ENCODE results near the gene ATP4B.
"Not testable (repeated sequence)": the region's sequence is repeated elsewhere in the genome, so short reads cannot be mapped to it uniquely, and the experiment has no call there.

Gene ATP4B

DNA sequence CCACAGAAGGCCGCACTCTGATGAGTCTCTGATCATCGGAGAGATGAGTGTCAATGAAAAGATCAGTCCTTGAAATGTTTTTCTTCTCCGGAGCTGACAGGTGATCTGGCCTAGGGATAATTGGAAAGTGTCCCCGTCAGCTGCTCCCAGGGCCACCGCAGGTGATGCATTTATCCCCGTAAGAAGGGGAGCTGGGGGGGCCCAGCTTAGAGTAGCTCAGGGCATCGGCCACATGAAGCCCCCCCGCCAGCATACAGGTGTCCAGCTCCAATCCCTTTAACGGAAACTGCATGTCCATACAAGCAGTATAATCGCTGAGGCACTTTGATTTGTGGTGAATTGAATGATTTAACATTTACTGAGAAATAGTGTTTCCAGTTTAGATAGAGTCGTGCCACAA is 27.7 kb downstream of the ATP4B start:
- DNase-seq (ENCODE audit: low read depth): no peak
- TF ChIP-seq, protein P1, sequence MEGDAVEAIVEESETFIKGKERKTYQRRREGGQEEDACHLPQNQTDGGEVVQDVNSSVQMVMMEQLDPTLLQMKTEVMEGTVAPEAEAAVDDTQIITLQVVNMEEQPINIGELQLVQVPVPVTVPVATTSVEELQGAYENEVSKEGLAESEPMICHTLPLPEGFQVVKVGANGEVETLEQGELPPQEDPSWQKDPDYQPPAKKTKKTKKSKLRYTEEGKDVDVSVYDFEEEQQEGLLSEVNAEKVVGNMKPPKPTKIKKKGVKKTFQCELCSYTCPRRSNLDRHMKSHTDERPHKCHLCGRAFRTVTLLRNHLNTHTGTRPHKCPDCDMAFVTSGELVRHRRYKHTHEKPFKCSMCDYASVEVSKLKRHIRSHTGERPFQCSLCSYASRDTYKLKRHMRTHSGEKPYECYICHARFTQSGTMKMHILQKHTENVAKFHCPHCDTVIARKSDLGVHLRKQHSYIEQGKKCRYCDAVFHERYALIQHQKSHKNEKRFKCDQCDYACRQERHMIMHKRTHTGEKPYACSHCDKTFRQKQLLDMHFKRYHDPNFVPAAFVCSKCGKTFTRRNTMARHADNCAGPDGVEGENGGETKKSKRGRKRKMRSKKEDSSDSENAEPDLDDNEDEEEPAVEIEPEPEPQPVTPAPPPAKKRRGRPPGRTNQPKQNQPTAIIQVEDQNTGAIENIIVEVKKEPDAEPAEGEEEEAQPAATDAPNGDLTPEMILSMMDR (IDR thresholded peaks at IDR 0.05; ENCODE audit: low read length, missing control alignments): no peak
- H3K4me3 ChIP-seq (replicated peaks; ENCODE audit: low read depth, low read length): no peak overlapping the region

DNA sequence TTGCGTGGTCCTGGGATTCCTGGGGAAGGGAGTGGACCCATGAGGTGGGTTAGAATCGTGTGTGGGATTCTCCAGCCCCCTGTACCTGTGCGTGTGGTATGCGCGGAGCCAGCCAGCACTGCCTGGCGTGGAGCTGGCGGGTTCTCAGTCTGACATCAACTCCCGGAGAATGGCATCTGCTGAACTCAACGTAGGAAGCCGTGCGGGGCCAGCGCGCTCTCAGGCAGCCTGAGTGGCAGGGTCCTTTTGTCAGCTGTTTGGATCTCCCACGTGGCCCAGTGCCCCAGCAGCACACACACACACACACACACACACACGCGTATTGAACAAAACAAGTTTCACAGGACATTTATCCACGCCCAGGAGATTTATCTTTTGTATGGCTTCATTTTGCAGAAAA is 28.1 kb downstream of the ATP4B start:
- no peak for DNase-seq (ENCODE audit: low read depth)
- no peak overlapping the region for H3K4me3 ChIP-seq (replicated peaks; ENCODE audit: low read depth, low read length)
- TF ChIP-seq, protein P1 (IDR thresholded peaks at IDR 0.05; ENCODE audit: low read length, missing control alignments): no peak

DNA sequence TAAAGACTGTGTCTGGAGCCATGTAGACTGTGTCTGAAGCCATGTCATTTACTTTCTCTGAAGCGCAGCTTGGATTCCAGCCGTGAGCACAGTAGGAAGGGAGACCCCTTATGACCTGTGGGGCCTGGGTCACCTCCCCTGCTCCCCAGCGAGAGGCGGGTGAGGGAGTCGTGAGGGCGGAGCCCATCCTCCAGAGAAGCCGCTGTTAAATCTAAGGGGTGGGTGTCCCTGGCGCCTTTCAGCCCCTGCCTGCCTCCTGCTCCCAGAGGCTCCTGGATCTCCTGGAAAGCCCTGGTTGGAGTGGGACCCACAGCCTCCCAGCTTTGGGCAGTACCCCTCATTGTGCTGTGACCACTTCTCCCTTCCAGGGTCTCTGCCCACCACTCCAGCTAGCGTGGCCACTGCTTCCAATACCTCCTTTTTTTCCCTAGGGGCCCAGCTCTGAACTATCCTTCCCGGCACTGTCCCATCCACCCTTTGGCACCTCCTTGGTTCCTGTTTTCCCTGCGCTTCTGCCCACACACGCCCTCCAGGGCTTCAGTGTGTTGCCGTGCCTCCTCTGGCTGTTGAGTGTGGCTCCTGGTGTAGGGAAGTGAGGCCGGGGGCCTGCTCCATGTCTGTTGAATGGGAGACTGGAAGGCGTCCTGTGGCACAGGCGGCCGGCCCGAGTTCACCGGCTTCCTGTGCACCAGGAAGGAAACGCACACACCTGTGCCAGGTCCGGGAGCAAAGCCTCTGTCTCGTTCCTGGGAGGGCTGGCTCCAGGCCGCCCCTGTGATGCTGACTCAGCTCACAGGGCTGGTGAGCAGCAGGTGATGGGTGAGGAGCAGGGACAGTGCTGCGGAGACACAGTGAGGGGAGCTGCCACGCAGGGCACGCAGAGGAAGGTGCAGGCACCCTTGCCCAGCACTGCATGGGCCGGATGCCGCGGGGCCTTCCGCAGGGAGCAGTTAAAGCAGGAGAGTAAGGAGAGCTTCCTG is 29.4 kb downstream of the ATP4B start:
- no peak for DNase-seq (ENCODE audit: low read depth)
- TF ChIP-seq, protein P1 (IDR thresholded peaks at IDR 0.05; ENCODE audit: low read length, missing control alignments): no peak
- no peak overlapping the region for H3K4me3 ChIP-seq (replicated peaks; ENCODE audit: low read depth, low read length)

DNA sequence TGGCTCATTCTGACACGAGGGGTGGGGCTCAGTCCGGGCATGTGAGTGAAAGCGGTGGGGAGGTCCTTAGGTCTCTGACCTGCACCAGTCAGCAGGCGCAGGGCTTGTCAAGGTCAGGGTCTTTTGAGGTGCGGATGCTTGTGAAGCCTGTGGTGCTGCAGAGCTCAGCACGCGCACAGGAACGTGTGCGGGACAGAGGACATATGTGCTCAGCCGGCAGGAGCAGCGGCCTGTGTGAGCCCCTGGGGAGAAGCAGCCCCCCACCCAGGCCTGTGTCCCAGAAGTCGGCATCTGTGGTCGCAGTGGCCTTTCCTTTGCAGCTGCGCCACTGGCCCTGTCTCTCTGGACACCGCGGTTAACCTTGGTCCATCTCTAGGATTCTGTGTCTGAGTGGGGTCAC is 30.9 kb downstream of the ATP4B start:
- DNase-seq (ENCODE audit: low read depth): no peak
- H3K4me3 ChIP-seq (replicated peaks; ENCODE audit: low read depth, low read length): no peak overlapping the region
- TF ChIP-seq, protein P1 (IDR thresholded peaks at IDR 0.05; ENCODE audit: low read length, missing control alignments): no peak

DNA sequence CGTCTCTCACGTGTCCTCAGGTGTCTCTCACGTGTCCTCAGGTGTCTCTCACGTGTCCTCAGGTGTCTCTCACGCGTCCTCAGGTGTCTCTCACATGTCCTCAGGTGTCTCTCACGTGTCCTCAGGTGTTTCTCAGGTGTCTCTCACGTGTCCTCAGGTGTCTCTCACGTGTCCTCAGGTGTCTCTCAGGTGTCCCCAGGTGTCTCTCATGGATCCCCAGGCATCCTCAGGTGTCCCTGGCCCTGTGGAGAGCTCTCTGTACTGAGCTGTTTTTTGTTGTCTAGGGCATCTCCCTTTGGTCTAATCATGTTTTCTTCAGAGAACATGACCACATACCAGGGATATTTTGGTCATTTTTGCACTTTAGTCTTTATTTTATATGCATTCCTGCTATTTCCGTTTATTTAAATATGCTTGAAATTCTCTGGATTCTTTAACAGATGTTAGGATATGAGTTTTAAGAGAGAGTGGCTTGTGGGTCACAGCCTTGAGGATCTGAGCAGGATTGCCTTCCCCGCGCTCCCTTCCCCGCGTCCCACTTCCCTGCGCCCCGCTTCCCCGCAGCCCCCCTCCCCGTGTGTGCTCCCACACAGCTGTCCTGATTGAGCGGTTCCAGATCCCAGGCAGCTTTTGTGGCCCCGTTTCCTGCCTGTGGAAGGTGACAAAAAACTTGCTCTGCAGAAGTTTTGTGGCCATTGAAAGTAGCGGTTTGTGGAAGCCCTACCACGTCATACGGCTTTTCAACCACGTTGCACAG is 31.9 kb downstream of the ATP4B start:
- TF ChIP-seq, protein P1 (IDR thresholded peaks at IDR 0.05; ENCODE audit: low read length, missing control alignments): no peak
- no peak overlapping the region for H3K4me3 ChIP-seq (replicated peaks; ENCODE audit: low read depth, low read length)
- DNase-seq (ENCODE audit: low read depth): peak; percentile 55

DNA sequence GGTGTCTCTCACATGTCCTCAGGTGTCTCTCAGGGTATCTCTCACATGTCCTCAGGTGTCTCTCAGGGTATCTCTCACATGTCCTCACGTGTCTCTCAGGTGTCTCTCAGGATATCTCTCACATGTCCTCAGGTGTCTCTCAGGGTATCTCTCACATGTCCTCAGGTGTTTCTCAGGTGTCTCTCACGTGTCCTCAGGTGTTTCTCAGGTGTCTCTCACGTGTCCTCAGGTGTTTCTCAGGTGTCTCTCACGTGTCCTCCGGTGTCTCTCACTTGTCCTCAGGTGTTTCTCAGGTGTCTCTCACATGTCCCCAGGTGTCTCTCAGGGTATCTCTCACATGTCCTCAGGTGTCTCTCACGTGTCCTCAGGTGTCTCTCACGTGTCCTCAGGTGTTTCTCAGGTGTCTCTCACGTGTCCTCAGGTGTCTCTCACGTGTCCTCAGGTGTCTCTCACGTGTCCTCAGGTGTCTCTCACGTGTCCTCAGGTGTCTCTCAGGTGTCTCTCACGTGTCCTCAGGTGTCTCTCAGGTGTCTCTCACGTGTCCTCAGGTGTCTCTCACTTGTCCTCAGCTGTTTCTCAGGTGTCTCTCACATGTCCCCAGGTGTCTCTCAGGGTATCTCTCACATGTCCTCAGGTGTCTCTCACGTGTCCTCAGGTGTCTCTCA is 33.2 kb downstream of the ATP4B start:
- not testable (repeated sequence) for H3K4me3 ChIP-seq (replicated peaks; ENCODE audit: low read depth, low read length); DNase-seq (ENCODE audit: low read depth)

DNA sequence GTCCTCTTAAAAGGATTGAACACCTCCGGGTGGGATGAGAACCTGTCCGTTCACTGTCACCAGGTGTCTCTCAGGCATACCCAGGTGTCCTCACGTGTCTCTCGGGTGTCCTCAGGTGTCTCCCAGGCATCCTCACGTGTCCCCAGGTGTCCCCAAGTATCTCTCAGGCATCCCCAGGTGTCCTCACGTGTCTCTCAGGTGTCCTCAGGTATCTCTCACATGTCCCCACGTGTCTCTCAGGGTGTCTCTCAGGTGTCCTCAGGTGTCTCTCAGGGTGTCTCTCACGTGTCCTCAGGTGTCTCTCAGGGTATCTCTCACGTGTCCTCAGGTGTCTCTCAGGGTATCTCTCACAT is 33.8 kb downstream of the ATP4B start:
- no peak overlapping the region for H3K4me3 ChIP-seq (replicated peaks; ENCODE audit: low read depth, low read length)
- TF ChIP-seq, protein P1 (IDR thresholded peaks at IDR 0.05; ENCODE audit: low read length, missing control alignments): no peak
- DNase-seq (ENCODE audit: low read depth): no peak

Data from fibroblast of pulmonary artery (primary cell).